Kidney capillary endothelial cell (primary cell): ENCODE measurements around the gene WDR3.
"Not testable (repeated sequence)": the region's sequence is repeated elsewhere in the genome, so short reads cannot be mapped to it uniquely, and the experiment has no call there.

Experiments used
- DNase-seq: peaks from one replicate; pipeline ENCODE4 v3.0.0-alpha.2; 2018; ENCODE audit warnings: low spot score

The WDR3 gene

GRCh38 chr1:117929343-117930172, at the start of gene WDR3, which contains the start of gene GDAP2:
WDR3 (plus strand) TSS chr1:117929739; CDS start chr1:117933320, 3,581 bp downstream.
GDAP2 (minus strand) TSS chr1:117929621; CDS start chr1:117920357, 9,264 bp downstream.
- peak; percentile 96 for DNase-seq

- DNase-seq: peak; percentile 21
Measured at GRCh38 chr1:117883616-117884015, 45.9 kb upstream of the WDR3 start.

- DNase-seq: no peak
Measured at GRCh38 chr1:117886101-117886795, 43.3 kb upstream of the WDR3 start.

- no peak for DNase-seq
Measured at GRCh38 chr1:117890452-117890851, 39.1 kb upstream of the WDR3 start.

GRCh38 chr1:117892512-117892911, 37.0 kb upstream of the WDR3 start:
- no peak for DNase-seq

- DNase-seq: no peak
Measured at GRCh38 chr1:117894078-117894477, 35.5 kb upstream of the WDR3 start.

- peak; percentile 76 for DNase-seq
Measured at GRCh38 chr1:117895482-117896114, 33.9 kb upstream of the WDR3 start.

GRCh38 chr1:117897551-117897950, 32.0 kb upstream of the WDR3 start:
- DNase-seq: no peak

GRCh38 chr1:117899801-117900200, 29.7 kb upstream of the WDR3 start:
- DNase-seq: no peak

GRCh38 chr1:117902944-117903343, 26.6 kb upstream of the WDR3 start:
- DNase-seq: no peak

- no peak for DNase-seq
Measured at GRCh38 chr1:117904485-117904884, 25.1 kb upstream of the WDR3 start.

GRCh38 chr1:117905019-117905418, 24.5 kb upstream of the WDR3 start:
- DNase-seq: no peak

- no peak for DNase-seq
Measured at GRCh38 chr1:117911051-117911450, 18.5 kb upstream of the WDR3 start.

- no peak for DNase-seq
Measured at GRCh38 chr1:117919376-117919775, 10.2 kb upstream of the WDR3 start.

GRCh38 chr1:117921991-117922390, 7.5 kb upstream of the WDR3 start:
- DNase-seq: no peak

- not testable (repeated sequence) for DNase-seq
Measured at GRCh38 chr1:117922717-117923116, 6.8 kb upstream of the WDR3 start.

GRCh38 chr1:117925981-117926380, 3.6 kb upstream of the WDR3 start:
- DNase-seq: no peak

- DNase-seq: peak; percentile 79
Measured at GRCh38 chr1:117928881-117929342, 627 bp upstream of the WDR3 start.

- DNase-seq: no peak
Measured at GRCh38 chr1:117930173-117930447, 571 bp downstream of the WDR3 start.

- peak; percentile 7 for DNase-seq
Measured at GRCh38 chr1:117930484-117930883, 945 bp downstream of the WDR3 start.

- no peak for DNase-seq
Measured at GRCh38 chr1:117932576-117932975, 3.0 kb downstream of the WDR3 start.

- DNase-seq: no peak
Measured at GRCh38 chr1:117933769-117934168, 4.2 kb downstream of the WDR3 start.

GRCh38 chr1:117942293-117942692, 12.8 kb downstream of the WDR3 start:
- DNase-seq: no peak
